HG02840 (cell line): ENCODE data around the gene AMY2B.
"Not testable (repeated sequence)": the region's sequence is repeated elsewhere in the genome, so short reads cannot be mapped to it uniquely, and the experiment has no call there.

Source experiments
- ATAC-seq: cut with Tn5 transposase; IDR thresholded peaks from one replicate; pipeline ENCODE4 v1.9.1; 2021; ENCODE audit warnings: mild to moderate bottlenecking, moderate library complexity, moderate number of reproducible peaks; ENCODE audit not compliant: unreplicated experiment, low FRiP score

AMY2B gene

DNA sequence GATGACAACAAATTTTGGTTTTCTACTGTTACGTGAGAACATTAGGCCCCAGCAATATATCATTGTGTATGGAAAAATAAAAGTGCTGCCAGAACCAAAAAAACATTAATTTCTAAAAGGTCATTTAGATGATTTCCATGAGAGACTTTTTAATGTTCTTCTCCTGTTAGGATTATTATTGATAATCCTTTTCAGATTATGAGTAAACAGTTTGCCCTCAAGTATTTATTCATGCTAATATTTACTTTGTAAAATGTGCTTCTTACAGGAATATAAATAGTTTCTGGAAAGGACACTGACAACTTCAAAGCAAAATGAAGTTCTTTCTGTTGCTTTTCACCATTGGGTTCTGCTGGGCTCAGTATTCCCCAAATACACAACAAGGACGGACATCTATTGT lies at the start of gene AMY2B:
Gene AMY2B (plus strand): TSS at position 301 of the 400 bp plus-strand sequence. CDS start 14 bp downstream, at position 315.
- not testable (repeated sequence) for ATAC-seq

DNA sequence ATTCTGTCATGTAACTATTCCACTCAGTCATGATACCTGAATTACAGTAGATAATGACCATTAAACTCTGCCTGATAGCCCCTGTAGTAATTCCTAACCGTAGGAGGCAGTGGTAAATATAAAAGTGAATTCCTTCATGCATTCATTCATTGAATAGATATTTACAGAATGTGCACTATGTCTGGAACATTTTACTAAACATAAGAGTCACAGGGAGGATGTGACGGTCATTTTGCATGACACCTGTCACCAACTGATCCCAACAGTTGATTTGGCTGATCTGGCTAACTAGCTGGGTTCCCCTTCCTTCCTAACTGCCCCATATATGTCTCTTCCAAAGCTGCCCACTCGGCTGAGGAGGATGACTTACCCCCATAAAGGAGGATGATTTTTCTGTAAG lies 48.0 kb upstream of the AMY2B start:
- ATAC-seq = no peak

DNA sequence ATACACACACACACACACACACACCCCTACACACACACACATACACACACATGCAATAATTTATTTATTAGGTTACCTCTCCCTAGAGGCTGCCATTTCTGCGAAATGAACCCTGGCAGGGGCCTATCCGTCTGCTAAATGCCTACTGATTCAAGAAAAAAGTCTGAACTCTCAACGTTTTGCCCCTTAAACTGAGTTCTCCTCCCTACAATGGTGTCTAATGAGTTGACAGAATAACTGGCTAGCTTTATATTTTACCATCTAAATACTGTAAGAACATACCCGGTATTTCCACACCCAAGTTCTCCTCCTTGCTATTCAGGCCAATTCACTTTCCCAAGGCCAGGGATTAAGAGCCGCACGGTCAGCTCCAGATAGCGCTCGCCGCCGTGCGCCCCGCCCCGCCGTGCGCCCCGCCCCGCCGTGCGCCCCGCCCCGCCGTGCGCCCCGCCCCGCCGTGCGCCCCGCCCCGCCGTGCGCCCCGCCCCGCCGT lies 46.2 kb upstream of the AMY2B start:
- ATAC-seq = peak; percentile 50

DNA sequence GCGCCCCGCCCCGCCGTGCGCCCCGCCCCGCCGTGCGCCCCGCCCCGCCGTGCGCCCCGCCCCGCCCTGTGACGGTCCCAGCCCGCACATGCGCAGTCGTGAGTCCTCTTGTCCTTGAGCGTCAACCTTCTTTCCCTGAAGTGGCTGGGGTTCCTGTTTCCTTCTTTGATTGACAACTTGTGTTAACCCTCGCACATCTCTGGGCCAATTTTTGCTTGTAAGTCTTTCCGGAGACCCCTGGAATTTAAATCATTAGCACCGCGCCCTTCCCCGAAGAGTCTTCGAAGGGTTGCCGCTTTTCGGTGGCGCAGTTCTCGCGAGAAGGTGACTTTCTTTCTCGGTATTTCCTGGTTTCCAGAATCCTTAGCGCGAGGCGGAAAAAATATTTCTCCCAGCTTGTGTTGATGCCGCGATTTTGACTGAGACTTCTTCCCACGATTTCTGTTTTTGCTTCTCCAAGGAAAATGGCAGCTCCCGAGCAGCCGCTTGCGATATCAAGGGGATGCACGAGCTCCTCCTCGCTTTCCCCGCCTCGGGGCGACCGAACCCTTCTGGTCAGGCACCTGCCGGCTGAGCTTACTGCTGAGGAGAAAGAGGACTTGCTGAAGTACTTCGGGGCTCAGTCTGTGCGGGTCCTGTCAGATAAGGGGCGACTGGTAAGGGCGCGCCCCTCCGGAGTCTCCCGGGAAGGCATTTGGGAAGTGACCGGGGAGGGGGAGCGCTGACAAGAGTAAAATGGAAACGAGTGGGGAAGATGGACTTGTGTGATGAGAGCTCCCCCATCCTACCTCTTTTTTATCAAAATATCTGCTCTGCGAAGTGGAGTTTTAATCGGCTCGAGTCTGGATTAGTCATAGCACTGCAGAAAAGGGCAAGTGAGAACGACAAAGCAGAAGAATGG lies 45.5 kb upstream of the AMY2B start, which contains the start of gene RNPC3:
Gene RNPC3 (plus strand): TSS at position 93 of the 901 bp plus-strand sequence. CDS start 372 bp downstream, at position 465.
- ATAC-seq = peak; percentile 80

DNA sequence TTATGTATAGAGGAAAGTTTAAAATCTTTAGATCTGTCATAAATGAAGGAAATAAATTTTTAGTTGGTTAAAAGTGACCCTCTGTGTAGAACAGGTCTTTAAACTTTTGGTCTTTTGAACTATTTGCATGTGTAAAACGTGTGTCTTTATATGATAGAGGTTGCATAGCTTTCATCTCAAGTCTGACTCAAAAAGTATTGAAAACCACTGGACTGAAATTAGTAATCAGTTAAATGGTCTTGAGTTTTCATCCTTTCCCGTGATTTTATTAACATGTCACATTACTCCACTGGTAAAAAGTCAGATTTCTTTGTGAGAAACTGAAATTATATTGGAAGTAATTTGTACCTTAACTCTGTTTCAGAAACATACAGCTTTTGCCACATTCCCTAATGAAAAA lies 44.1 kb upstream of the AMY2B start:
- no peak for ATAC-seq

DNA sequence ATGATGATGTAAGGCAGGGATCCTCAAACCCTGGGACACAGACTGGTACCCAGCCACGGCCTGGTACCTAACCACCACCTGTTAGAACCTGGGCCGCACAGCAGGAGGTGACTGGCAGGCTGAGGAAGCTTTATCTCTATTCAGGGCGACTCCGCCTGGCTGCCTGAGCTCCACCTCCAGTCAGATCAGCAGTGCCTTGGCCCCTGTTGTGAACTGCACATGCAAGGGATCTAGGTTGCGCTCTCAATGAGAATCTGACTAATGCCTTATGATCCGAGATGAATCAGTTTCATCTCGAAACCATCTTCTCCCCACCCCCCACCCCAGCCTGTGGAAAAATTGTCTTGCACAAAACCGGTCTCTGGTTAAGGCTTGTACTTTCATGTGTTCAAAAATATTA lies 41.6 kb upstream of the AMY2B start:
- no peak for ATAC-seq

DNA sequence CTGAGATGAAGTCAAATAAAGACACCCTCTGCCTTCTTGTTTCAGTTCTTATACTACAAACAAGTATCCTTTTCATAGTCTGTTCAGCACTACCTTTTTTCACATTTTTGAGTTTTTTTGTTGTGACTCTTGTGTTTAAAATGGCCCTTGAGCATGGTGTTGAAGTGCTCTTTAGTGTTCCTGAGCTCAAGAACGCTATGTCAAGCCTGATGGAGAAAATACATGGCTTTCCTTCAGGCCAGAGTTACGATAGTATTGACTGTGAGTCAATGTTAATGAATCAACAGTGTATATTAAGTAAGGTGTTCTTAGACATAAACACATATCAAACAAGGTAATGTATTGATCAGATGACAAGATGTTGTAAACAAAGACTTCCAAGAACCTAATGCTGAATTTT lies 33.2 kb upstream of the AMY2B start:
- ATAC-seq = no peak

DNA sequence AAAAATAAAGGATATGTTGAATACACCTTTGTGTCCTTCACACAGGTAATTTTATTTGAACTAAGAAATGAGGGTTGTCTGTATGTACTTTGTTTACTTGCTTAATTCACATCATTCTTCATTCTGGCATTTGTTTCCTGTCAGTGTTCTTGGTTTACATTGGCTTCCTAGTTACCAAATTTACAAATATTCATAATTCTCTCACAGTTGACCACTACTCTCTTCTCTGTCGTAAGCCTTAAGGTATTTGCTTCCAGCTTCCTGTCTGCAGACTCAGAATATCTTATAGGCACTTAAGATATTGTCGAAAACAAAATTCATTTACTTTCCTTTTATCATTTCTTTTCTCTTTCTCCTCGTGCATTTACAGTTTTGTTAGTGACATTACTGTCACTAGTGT lies 30.0 kb upstream of the AMY2B start:
- no peak for ATAC-seq

DNA sequence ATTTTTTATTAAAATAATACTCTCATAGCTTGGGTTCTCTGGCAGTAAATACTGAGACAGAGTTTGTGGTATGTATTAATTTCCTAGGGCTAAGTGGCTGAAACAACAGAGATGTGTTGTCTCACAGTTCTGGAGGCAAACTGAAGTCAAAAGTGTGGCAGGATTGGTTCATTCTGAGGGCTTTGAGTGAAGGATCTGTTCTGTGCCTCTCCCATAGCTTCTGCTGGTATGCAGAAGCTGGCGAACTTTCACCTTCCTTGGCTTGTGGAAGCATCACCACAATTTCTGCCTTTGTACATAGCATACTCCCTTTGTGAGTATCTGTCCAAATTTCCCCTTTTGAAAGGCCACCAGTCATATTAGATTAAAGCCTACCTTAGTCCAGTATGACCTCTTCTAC lies 24.9 kb upstream of the AMY2B start:
- no peak for ATAC-seq

DNA sequence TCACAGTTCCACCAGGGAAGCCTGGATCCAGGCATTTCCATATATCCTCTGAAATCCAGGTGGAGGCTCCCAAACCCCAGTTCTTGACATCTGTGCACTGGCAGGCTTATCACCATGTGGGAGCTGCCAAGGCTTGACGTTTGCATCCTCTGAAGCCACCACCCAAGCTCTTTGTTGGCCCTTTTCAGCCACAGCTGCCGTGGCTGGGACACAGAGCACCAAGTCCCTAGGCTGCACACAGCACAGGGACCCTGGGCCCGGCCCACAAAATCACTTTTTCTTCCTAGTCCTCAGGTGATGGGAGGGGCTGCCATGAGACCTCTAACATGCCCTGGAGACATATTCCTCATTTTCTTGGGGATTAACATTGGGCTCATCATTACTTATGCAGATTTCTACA lies 23.5 kb upstream of the AMY2B start:
- no peak for ATAC-seq

DNA sequence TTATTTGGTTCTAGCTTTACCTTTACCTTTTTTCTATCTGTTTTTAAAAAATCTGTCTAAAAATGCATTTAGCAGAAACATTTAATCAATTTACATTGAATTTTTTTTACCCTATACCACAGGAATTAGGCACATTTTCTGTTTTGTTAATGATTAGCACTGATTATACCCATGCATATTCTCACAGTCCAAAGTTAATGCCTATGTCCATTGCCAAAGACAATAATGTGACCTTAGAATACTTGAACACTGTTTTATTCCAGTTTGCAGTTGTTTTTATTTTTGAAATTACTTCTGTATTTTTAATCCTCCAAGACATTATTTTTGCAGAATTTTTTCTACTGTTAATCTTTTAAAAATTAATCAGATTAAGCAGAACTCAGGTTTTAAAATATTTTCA lies 11.0 kb upstream of the AMY2B start:
- no peak for ATAC-seq

DNA sequence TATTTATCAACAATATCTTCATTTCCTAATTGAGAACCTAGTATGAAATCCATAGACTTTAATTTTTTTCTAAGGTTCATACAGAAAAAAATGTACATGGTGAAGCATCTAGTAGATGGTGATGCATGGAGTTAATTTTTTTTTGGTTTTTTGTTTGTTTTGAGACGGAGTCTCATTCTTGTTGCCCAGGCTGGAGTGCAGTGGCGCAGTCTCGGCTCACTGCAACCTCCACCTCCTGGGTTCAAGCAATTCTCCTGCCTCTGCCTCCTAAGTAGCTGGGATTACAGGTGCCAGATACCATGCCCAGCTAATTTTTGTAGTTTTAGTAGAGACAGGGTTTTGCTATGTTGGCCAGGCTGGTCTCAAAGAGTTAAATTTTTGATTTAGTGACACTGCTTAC lies 10.3 kb upstream of the AMY2B start:
- ATAC-seq = not testable (repeated sequence)

DNA sequence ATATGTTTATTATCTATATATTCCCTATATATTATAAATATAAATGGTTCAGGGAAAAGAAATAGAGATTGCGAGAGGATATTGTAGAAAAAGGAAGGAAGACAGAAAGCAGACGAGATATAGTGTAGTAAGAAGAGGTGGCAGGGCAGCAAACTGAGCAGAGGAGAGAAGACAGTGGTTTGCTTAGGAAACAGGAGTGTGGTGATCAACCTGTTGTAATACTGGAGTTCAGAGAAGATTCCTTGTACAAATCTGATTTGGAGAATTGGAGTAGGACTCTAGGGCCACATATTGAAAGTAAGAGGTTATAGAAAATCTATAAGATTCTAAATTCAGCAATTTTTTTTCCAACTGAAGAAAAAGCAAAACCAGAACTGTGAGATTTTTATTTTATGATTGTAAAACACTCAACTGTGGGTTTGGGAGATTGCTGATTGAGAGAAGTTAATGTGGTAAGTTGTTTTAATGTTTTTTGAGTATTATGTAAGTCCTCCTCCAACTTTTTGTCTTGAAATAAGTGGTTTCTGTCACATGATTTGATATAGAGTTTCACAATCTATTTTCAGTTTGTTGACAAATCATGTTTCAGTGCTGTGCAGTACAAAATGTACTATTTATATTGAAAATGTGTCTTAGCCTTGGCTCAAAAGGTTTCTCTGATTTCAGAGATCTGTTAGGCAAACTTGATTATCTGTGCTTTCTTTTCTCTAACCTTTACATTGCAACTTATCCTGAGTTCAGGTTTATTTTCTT lies 9.6 kb upstream of the AMY2B start:
- ATAC-seq = peak; percentile 80

DNA sequence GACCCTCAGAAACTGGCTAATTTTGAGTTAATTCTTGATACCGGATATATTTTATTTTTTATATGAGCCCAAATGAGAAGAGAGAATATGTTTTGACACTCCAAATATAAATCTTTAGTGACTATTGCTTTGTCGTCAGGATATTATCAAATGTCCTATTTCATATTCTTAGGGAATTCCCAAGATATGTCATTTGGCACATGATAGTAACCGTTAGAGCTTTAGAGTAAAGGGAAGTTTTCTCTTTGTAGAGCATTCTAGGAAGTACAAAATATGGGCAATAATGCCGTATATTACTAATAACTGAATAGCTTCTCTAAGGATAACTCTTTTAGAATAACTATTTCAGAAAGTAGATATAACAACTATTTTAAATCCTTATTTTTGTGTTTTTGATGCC lies 8.3 kb upstream of the AMY2B start:
- no peak for ATAC-seq

DNA sequence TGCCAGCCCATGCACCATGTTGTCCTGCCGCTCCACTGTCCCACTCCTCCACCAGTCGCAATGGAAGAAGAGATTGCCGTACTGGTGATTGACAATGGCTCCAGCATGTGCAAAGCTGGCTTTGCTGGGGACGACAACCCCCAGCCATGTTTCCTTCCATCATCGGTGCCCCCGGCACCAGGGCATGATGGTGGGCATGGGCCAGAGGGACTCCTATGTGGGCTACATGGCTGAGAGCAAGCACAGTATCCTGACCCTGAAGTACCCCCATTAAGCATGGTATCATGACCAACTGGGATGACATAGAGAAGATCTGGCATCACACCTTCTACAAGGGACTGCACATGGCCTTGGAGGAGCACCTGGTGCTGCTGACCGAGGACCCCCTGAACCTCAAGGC lies 1.9 kb upstream of the AMY2B start:
- no peak for ATAC-seq

DNA sequence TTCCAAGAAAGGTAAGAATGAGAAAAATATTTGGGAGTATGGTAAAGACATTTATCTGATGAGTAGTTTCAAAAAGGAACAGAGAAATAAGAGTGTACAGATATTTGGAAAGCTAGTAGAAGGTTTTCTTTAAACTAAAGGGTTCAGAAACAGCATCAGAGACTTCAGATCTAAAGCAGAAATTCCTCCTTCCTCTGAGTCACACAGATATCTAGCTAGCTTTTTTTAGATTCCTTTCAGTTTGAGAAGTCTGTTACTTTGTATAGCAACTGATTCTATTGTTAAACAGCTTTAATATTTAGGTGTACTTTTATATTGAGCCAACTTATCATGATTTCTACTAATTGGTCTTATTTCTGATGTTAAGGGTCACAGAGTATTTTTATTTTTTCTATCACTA lies 4.7 kb downstream of the AMY2B start:
- ATAC-seq = no peak

DNA sequence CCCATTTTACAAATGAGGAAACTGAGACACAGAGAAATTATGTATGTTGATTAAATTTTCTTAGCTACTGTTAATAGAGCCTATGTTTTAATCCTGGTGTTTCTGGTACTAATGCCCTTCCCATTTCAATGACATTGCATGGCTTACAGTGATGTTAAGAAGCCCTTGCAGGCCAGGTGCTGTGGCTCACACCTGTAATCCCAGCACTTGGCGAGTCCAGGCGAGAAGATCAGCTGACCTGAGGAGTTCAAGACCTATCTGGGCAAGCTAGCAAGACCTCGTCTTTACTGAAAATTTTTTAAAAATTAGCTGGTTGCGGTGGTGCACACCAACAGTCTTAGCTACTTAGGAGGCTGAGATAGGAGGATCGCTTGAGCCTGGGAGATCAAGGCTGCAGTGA lies 5.4 kb downstream of the AMY2B start:
- not testable (repeated sequence) for ATAC-seq

DNA sequence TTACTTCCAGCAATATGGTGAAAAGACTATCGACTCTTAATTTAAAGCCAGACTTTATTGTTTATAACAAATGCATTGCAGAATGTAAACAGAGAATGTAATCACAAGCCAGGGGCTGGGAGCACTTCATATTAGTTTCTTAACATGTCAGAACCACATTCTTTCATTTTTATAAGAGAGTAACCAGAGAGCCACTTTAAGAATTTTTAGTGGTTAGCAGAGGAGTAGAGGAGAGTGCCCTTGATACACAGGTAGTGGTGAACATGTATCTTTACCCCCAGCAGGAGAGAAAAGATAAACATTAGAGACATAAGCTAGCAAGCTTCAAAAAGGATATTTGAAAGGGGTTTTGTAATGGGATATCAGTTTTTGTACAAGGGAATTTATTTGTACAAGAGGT lies 11.1 kb downstream of the AMY2B start:
- ATAC-seq = no peak

DNA sequence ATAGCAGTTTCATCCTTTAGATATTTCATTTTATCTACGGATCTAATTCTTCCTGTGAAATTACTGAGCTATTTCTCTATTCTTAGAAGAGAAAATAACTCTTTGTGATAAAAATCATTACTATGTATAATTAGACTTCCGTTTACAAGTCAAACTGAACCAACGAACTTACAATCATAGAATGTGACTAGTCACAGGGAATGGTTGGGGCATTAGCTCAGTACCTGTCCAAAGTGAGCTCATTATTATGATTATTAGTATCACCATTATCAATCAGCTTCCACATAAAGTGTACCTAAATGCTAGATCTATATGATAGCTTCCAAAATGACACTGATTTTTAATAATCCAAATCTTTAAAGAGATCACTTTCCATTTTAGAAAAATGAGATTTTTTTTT lies 12.5 kb downstream of the AMY2B start:
- no peak for ATAC-seq

DNA sequence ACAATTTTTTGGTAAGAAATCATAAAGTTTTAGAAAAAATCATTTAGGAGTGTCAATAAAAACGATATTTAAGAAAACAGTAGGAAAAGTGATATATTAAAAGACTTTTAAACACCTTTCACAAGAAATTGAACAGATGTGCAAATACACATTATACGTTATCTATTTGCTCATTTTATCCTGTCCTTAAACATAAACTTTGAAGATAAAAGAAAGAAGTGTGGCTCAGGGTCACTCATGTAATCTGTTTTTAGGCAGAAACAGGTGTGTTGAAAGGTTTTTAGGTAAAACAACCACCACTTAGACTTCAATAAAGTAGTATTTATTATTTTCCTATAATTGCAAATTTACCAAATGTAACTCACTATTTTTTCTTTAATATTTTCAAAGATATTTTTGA lies 13.1 kb downstream of the AMY2B start:
- ATAC-seq = no peak

DNA sequence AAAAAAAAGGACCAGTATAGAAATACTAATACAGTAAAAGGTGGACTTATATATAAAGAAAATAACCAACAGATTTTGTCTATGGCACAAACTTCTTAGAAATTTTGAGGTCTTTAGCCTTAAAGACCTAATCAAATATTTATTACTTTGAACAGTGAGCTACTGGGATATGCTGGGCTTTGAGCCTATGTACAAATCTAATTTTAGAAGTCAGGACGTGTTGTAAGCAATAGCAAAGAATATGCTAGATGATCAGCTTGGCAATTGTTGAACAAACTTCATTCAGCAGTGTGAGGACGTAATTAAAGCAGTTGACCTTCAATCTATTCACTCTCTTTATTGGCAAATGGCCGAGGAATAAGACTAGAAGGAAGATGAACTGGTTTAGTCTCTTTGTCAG lies 31.4 kb downstream of the AMY2B start:
- ATAC-seq = not testable (repeated sequence)
